NOMO-1 treated with dmso at 0.1 percent for 144 hours (cell line): ENCODE data around the gene TMED3.
A peak's percentile ranks its signal among the peaks of the same experiment; 100 is the strongest.

Experiments used
- DNase-seq: peaks from one replicate; lab custom pipeline; 2025; ENCODE audit not compliant: unreplicated experiment; lab: John Stamatoyannopoulos, UW

TMED3 gene

GRCh38 chr15:79310985-79311900 is at the start of gene TMED3:
TSS of gene TMED3 (plus strand) at chr15:79311112. CDS start at chr15:79311250, 138 bp downstream.
- DNase-seq: peak; percentile 89

GRCh38 chr15:79261836-79262235 is 49.1 kb upstream of the TMED3 start:
- no peak for DNase-seq

- DNase-seq: no peak
These were observed 45.7 kb upstream of the TMED3 start for GRCh38 chr15:79265167-79265566.

- DNase-seq: no peak
These were observed 44.8 kb upstream of the TMED3 start for GRCh38 chr15:79265987-79266579.

GRCh38 chr15:79282371-79283251 is 28.3 kb upstream of the TMED3 start, which contains the start of gene ANKRD34C:
TSS of gene ANKRD34C (plus strand) at chr15:79282722. CDS start at chr15:79293285, 10,563 bp downstream.
- no peak for DNase-seq

- DNase-seq: no peak
These were observed 27.5 kb upstream of the TMED3 start for GRCh38 chr15:79283252-79284048.

GRCh38 chr15:79290642-79291275 is 20.2 kb upstream of the TMED3 start:
- DNase-seq: no peak

- no peak for DNase-seq
These were observed 18.9 kb upstream of the TMED3 start for GRCh38 chr15:79292011-79292410.

- DNase-seq: no peak
These were observed 16.8 kb upstream of the TMED3 start for GRCh38 chr15:79294075-79294474.

GRCh38 chr15:79296583-79296982 is 14.3 kb upstream of the TMED3 start:
- no peak for DNase-seq

GRCh38 chr15:79299126-79299840 is 11.6 kb upstream of the TMED3 start:
- DNase-seq: no peak

- no peak for DNase-seq
These were observed 11.1 kb upstream of the TMED3 start for GRCh38 chr15:79299841-79300235.

- no peak for DNase-seq
These were observed 3.7 kb upstream of the TMED3 start for GRCh38 chr15:79307251-79307650.

GRCh38 chr15:79308874-79309273 is 2.0 kb upstream of the TMED3 start:
- DNase-seq: no peak

GRCh38 chr15:79310612-79310984 is 314 bp upstream of the TMED3 start:
- no peak for DNase-seq

- no peak for DNase-seq
These were observed 1.1 kb downstream of the TMED3 start for GRCh38 chr15:79311901-79312553.

GRCh38 chr15:79314186-79314585 is 3.3 kb downstream of the TMED3 start:
- no peak for DNase-seq

- no peak for DNase-seq
These were observed 3.9 kb downstream of the TMED3 start for GRCh38 chr15:79314811-79315210.
